HG02852 (cell line): Measurements from ENCODE around the gene TDG.

ENCODE experiments used
- ATAC-seq: cut with Tn5 transposase; IDR thresholded peaks from one replicate; pipeline ENCODE4 v1.9.1; 2021; ENCODE audit warnings: mild to moderate bottlenecking, moderate library complexity; ENCODE audit not compliant: unreplicated experiment

The TDG gene

DNA sequence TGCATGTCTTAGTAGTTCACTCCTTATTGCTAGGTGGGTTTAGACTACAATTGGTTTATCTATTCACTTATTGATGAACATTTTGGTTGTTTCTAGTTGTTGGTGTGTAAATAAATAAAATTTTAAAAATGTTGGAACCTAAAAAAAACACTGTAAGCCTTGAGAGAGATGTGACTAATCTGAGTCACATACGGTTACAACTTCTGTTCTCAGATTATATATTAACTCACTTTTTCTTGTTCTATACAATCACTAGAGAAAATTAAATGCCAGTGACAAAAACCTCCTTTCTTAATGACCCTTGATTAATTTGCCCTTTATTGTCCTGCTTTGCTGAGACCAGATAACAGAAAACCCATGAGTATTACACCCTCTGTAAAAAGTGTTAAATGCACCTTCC, 7.1 kb upstream of the TDG start:
- no peak for ATAC-seq

- ATAC-seq = no peak
Observed at GRCh38 chr12:103960616-103961227, 5.0 kb upstream of the TDG start.

DNA sequence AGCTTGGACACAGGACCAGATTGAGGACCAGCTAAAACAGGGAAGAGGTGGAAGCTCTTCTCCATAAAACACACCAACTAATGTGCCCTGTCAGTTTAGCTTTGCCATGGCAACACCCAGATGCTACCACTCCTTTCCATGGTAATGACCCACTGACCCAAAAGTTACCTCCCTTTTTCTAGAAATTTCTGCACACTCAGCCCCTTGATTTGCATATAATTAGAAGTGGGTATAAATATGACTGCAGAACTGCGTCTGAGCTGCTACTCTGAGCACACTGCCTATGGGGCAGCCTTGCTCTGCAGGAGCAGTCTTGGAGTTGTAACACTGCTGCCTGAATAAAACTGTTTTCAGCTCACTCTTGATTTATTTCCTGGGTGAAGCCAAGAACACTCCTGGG, 3.2 kb upstream of the TDG start:
- no peak for ATAC-seq

- ATAC-seq = no peak
Observed at GRCh38 chr12:103964805-103965204, 867 bp upstream of the TDG start.

DNA sequence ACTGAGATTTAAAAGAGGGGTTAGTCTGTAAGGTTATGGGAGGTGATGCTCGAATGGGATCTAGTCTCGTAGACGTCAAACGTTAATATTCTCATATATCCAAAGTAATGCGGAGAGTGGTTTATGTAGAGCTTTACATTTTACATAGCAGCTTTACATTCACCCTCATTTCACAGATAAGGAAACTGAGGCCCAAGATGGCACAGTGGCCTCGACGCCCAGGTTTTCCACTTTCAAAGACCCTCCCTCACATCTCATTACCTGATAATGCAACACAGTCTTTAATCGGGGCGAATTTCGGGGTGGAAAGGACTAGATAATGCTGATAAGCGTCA, 450 bp upstream of the TDG start:
- ATAC-seq = no peak

DNA sequence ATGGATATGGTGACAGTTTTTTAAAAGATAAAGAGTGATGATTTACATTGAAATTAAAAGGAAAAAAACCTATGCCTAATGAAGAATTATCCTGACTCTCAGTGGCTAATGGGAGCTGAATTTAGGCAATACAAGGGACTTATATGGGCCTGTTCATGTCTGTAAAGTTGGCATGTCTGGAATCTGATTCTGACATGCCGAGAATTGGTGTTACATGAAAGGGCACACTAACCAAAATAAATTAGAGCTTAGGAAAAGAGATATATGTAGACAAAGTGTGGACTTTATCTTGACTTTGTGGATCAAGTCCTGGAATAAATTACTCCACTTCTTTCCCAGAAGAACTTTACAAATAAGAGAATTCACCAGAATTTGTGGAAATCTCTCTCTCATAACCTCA, 1.1 kb downstream of the TDG start:
- no peak for ATAC-seq

- no peak for ATAC-seq
Observed at GRCh38 chr12:103969391-103969790, 3.7 kb downstream of the TDG start.

DNA sequence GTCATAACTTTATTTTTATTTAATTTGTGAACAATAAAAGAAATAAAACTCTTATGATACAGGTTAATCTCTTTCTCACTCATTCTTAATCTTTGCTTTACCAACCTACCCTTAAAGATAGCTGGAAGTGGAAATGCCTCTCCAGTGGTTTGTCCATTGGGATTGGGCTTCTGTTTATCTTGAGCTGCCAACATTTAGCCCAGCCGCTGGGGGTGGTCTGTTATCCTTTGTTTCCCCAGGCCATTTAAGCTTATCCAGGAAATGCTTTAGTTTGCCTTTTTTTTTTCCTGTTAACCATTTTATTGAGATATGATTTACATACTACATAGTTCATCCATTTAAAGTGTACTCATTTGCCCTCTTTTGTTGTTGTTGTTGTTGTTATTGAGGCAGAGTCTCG, 8.2 kb downstream of the TDG start:
- ATAC-seq = no peak

DNA sequence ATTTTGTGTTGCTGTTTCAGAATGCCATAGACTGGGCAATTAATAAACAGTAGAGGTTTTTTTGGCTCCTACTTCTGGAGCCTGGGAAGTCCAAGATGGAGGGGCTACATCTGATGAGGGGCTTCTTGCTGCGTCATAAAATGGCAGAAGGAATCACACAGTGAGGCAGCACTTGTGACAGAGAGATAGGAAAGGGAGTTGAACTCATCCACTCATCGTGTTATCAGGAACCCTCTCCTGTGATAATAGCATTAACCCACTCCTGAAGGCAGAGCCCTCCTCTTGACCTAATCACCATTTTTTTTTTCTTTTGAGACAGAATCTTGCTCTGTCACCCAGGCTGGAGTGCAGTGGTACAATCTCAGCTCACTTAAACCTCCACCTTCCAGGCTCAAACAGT, 9.7 kb downstream of the TDG start:
- no peak for ATAC-seq

DNA sequence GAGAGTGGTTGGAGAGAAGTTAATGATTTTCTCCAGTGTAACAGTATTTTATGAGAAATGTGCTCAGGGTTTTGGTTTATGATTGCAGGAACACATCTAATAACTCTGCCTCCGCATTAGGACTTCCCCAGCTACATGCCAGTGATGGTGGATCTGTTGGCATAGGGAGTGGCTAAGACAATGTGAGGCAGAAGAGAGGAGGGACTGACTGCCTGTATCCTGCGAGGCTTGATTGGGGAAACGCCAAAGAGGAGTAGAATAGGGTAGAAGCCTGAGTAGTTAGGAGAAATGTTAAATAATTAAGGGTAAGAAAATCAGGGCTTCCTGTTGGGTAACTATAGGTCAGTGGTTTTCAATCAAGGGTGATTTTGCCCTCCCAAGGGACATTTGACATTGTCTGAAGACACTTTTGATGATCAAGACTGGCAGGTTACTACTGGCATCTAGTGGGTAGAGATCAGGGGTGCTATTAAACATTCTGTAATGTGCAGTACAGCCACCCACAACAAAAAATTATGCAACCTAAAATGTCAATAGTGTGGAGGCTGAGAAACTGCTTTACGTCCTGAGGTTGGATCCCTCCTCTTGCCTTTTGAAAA, 12.8 kb downstream of the TDG start:
- no peak for ATAC-seq

- ATAC-seq = no peak
Observed at GRCh38 chr12:103986829-103987228, 21.2 kb downstream of the TDG start.

GRCh38 chr12:103994235-103994634, 28.6 kb downstream of the TDG start:
- ATAC-seq = no peak

- ATAC-seq = no peak
Observed at GRCh38 chr12:103996595-103996994, 30.9 kb downstream of the TDG start.

GRCh38 chr12:103997286-103997900, 31.7 kb downstream of the TDG start:
- ATAC-seq = no peak

DNA sequence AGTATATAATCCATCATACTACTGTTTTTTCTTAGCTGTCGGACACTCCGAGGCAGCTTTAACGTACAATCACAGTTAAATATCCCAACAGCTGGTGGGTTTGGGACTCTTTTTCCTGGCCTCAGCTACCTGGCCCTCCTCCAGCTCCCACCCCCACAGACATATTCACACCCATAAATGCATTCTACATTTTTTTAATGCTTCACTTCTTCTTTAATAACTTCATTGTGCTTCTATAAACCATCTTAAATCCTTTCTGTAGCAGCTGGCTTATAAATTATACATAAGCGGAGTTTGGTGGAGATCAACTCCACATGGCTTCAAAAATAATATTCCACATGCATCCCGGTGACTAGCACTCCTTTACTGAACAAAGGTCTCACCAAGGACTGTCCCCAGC, 33.3 kb downstream of the TDG start:
- ATAC-seq = no peak

GRCh38 chr12:104000807-104001434, 35.2 kb downstream of the TDG start:
- ATAC-seq = no peak

GRCh38 chr12:104002686-104003085, 37.0 kb downstream of the TDG start:
- ATAC-seq = no peak

- ATAC-seq = no peak
Observed at GRCh38 chr12:104003596-104003995, 37.9 kb downstream of the TDG start.

GRCh38 chr12:104006929-104007328, 41.3 kb downstream of the TDG start:
- ATAC-seq = no peak

- ATAC-seq = no peak
Observed at GRCh38 chr12:104010121-104010520, 44.4 kb downstream of the TDG start.

DNA sequence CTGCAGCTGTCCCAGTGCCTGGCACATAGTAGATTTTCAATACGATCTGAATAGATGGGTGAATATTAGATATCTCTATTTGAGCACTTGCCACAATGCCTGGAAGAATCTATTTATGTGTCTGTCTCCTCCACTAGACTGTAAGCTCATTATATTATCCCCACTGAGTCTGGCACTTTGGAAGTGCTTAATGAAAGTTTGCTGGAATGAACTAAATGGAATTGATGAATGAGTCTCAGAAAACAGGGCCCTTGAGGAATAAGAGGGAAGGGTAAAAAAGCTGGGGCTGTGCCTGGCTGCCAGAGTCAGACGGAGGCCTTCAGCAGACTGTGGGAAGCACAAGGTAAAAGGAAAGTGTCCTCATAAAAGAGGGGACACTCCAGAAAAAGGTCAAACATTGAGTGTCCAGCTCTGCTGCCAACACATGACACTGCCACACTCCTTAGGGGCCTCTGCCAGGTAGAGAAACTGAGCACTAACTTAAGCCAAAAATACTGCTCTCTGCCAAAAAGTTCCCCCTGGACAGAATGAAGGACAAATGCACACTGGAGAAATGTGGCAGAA, 45.0 kb downstream of the TDG start:
- ATAC-seq = no peak

DNA sequence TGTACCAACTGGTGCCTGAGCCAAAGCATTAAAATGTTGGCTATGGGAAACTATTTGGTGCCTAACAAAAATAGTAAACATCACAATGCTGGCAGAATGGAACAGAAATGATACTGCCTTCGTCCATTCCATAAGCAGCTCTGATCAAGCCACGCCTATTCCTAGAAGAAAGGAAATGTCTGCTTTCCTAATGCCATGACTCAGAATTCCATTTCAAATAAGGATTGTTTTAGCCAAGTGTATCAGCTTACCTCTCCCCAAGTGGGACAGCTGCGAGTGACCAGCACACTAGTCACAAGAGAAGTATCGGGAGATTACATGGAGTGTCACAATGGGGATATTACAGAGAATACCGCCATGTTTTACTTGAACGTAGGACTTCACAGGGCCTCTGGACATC, 45.6 kb downstream of the TDG start:
- ATAC-seq = no peak
